ENCODE results near the gene CPXM2. TPM values are rescaled to one million over a fixed set of nuclear protein-coding genes. Genes with fewer than 3 reads are reported as not detected.

The CPXM2 gene
- total and polyA plus RNA-seq, 10 of the 15 experiments (the other 5 are each of a cell fraction or from before 2014, with no cell fraction given) = 0.08 to 1.1 (median 0.58) TPM

- Histone ChIP-seq H3K9me3 (replicated peaks; ENCODE audit: control insufficient read depth, insufficient read depth, low read length) (peaks cover 1% of the 10 kb centered on the region; the same call in 2 of the 3 replicates), H3K27ac (ENCODE audit: control insufficient read depth, insufficient read depth) (no peak overlapping the region), H3K4me1 (ENCODE audit: control insufficient read depth, insufficient read depth, low read length) (no peaks in the 10 kb centered on the region), H4K20me1 (ENCODE audit: control insufficient read depth, insufficient read depth) (no peaks in the 10 kb centered on the region), H3K4me2 (ENCODE audit: control insufficient read depth, insufficient read depth) (no peak overlapping the region), H2AFZ (ENCODE audit: control insufficient read depth, low read depth, low read length) (peak overlapping the region; percentile 45), H3K4me3 (no peak overlapping the region), H3K9ac (ENCODE audit: control insufficient read depth, insufficient read depth, low read length) (no peak overlapping the region), H3K36me3 (ENCODE audit: control insufficient read depth in 2 of 2, insufficient read depth in 2 of 2, low read length in 1 of 2) (no peaks in the 10 kb centered on the region), H3K27me3 (replicated peaks in 1 of 2; ENCODE audit: control insufficient read depth in 2 of 2, insufficient read depth in 2 of 2, low read length in 1 of 2) (no peaks in the 10 kb centered on the region), H3K79me2 (ENCODE audit: control insufficient read depth, insufficient read depth, low read length) (no peaks in the 10 kb centered on the region)
- FAIRE-seq = peak; percentile 81
- ChIA-PET SMC1A (ENCODE audit: uncharacterized antibody, unreplicated experiment) (interaction anchor here (2.1 kb wide), 1 partner anchor 148 kb away, joined by 5 read pairs; no protein-coding TSS in a partner anchor), POLR2A (no interaction called here), RAD21 (ENCODE audit: unreplicated experiment) (no interaction called here), CTCF (interaction anchor here (1.0 to 1.5 kb wide), 2 partner anchors 27 to 41 kb away, joined by 3 read pairs; no protein-coding TSS in a partner anchor)
- WGBS (ENCODE audit: insufficient coverage, insufficient replicate concordance, low lambda C conversion rate, missing lambda C conversion rate) = 43% methylated on average over 7 of the region's 7 CpGs
- no peak for TF ChIP-seq SMAD5 (IDR thresholded peaks at IDR 0.05; ENCODE audit: low read depth)
- peak; percentile 54; the same call in 1 of the 2 replicates for TF ChIP-seq YY1 (IDR thresholded peaks at IDR 0.05; ENCODE audit: low read depth, low read length)
- no peak for TF ChIP-seq MTA3 (IDR thresholded peaks at IDR 0.05; ENCODE audit: borderline replicate concordance, low read length)
- TF ChIP-seq BACH1 (IDR thresholded peaks at IDR 0.05; ENCODE audit: borderline replicate concordance) = peak; percentile 95
- no peak for TF ChIP-seq ZZZ3 (IDR thresholded peaks at IDR 0.05; ENCODE audit: control insufficient read depth, insufficient read length, low read depth)
- intact Hi-C loops (cut with micrococcal nuclease; ENCODE audit: unreplicated experiment) = no loop called here
- in situ Hi-C loops (cut with MboI) = no loop called here
- ATAC-seq = peak; percentile 79
- DNase-seq (ENCODE audit: low read depth, low spot score) = peak; percentile 5
- BruUV-seq (replicated peaks) = no TSS peak
Observed at GRCh38 chr10:123926401-123927264, 35.0 kb upstream of the CPXM2 start.

GRCh38 chr10:123922126-123922525 lies 30.5 kb upstream of the CPXM2 start:
- no peak overlapping the region for H3K4me2 ChIP-seq (ENCODE audit: control insufficient read depth, insufficient read depth)
- no peaks in the 10 kb centered on the region for H3K27me3 ChIP-seq (replicated peaks in 1 of 2; ENCODE audit: control insufficient read depth in 2 of 2, insufficient read depth in 2 of 2, low read length in 1 of 2)
- SMC1A ChIA-PET (ENCODE audit: uncharacterized antibody, unreplicated experiment) = no interaction called here
- CTCF ChIA-PET = no interaction called here
- H4K20me1 ChIP-seq (ENCODE audit: control insufficient read depth, insufficient read depth) = no peaks in the 10 kb centered on the region
- H2AFZ ChIP-seq (ENCODE audit: control insufficient read depth, low read depth, low read length) = no peak overlapping the region
- no peaks in the 10 kb centered on the region for H3K36me3 ChIP-seq (ENCODE audit: control insufficient read depth in 2 of 2, insufficient read depth in 2 of 2, low read length in 1 of 2)
- in situ Hi-C loops (cut with MboI) (no loop called here), intact Hi-C loops (cut with micrococcal nuclease; ENCODE audit: unreplicated experiment) (no loop called here)
- TF ChIP-seq GATAD2B (conservative IDR thresholded peaks at IDR 0.05; ENCODE audit: low read depth) = no peak
- TF ChIP-seq YY1 (IDR thresholded peaks at IDR 0.05; ENCODE audit: low read depth, low read length) = no peak
- TF ChIP-seq LARP7 (IDR thresholded peaks at IDR 0.05) = no peak
- TF ChIP-seq TBL1XR1 (IDR thresholded peaks at IDR 0.05; ENCODE audit: low read depth, low read length) = no peak
- no peak for TF ChIP-seq NR2C2 (IDR thresholded peaks at IDR 0.05; ENCODE audit: borderline replicate concordance, control insufficient read depth, insufficient read length, low read depth)
- TF ChIP-seq RAD51 (IDR thresholded peaks at IDR 0.05) = no peak
- TF ChIP-seq ZZZ3 (IDR thresholded peaks at IDR 0.05; ENCODE audit: control insufficient read depth, insufficient read length, low read depth) = no peak
- no peak for TF ChIP-seq NFYA (IDR thresholded peaks at IDR 0.05; ENCODE audit: borderline replicate concordance, low read depth, low read length)
- TF ChIP-seq ASH2L (IDR thresholded peaks at IDR 0.05; ENCODE audit: borderline replicate concordance, low read depth) = no peak
- TF ChIP-seq SRF (IDR thresholded peaks at IDR 0.05; ENCODE audit: low read depth in 2 of 2, low read length in 2 of 2) = no peak
- no peak for TF ChIP-seq RB1 (IDR thresholded peaks at IDR 0.05; ENCODE audit: borderline replicate concordance)
- no peak for TF ChIP-seq SIN3A (IDR thresholded peaks at IDR 0.05; ENCODE audit: low read depth, low read length)
- TF ChIP-seq MXI1 (IDR thresholded peaks at IDR 0.05; ENCODE audit: low read depth, low read length) = no peak
- TF ChIP-seq ZNF207 (IDR thresholded peaks at IDR 0.05; ENCODE audit: borderline replicate concordance) = no peak
- no peaks in the 10 kb centered on the region for H3K79me2 ChIP-seq (ENCODE audit: control insufficient read depth, insufficient read depth, low read length)
- no peaks in the 10 kb centered on the region; the same call in 2 of the 3 replicates for H3K9me3 ChIP-seq (replicated peaks; ENCODE audit: control insufficient read depth, insufficient read depth, low read length)
- FAIRE-seq (no peak), ATAC-seq (no peak), DNase-seq (ENCODE audit: low read depth, low spot score) (no peak)
- RAD21 ChIA-PET (ENCODE audit: unreplicated experiment) = no interaction called here
- H3K4me1 ChIP-seq (ENCODE audit: control insufficient read depth, insufficient read depth, low read length) = no peaks in the 10 kb centered on the region
- no peak overlapping the region for H3K27ac ChIP-seq (ENCODE audit: control insufficient read depth, insufficient read depth)
- WGBS (ENCODE audit: insufficient coverage, insufficient replicate concordance, low lambda C conversion rate, missing lambda C conversion rate) = 0% methylated on average over 2 of the region's 2 CpGs
- H3K9ac ChIP-seq (ENCODE audit: control insufficient read depth, insufficient read depth, low read length) = no peak overlapping the region
- no TSS peak for BruUV-seq (replicated peaks)
- POLR2A ChIA-PET = no interaction called here
- H3K4me3 ChIP-seq = no peak overlapping the region
